PFSK-1 (cell line): ENCODE results near the gene DIPK1A.

Experiments
- POLR2AphosphoS5 ChIP-seq: IDR thresholded peaks from 2 replicates; pipeline ENCODE4 v1.6.1; 2012; ENCODE audit warnings: low read depth, mild to moderate bottlenecking, control low read depth, low read length, moderate library complexity
- TAF1 ChIP-seq: IDR thresholded peaks from 2 replicates; pipeline ENCODE4 v1.6.1; 2012; ENCODE audit warnings: low read length, control low read depth, borderline replicate concordance; ENCODE audit not compliant: insufficient read depth

DNA sequence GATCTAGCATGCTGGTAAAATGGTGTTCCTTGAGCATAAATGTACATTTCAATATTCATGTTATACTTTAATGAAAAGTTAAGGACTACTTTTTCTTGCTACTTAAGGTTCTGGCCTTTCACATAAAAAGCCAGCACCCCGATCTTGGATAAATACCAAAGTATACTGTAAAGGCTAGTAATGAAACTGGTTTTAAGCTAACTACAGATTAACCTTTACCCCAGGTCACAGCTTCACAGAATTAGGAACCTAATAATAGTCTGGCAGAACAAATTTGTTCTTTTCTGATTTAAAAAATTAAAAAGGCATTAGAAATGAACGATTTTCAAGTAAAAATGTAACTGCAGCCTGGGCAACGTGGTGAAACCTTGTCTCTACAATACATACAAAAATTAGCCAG is 23.5 kb downstream of the DIPK1A start:
- TF ChIP-seq TAF1, result no peak
- TF ChIP-seq POLR2AphosphoS5, result no peak
